Measurements from ENCODE around the gene OGN.

OGN gene, protein sequence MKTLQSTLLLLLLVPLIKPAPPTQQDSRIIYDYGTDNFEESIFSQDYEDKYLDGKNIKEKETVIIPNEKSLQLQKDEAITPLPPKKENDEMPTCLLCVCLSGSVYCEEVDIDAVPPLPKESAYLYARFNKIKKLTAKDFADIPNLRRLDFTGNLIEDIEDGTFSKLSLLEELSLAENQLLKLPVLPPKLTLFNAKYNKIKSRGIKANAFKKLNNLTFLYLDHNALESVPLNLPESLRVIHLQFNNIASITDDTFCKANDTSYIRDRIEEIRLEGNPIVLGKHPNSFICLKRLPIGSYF

DNA sequence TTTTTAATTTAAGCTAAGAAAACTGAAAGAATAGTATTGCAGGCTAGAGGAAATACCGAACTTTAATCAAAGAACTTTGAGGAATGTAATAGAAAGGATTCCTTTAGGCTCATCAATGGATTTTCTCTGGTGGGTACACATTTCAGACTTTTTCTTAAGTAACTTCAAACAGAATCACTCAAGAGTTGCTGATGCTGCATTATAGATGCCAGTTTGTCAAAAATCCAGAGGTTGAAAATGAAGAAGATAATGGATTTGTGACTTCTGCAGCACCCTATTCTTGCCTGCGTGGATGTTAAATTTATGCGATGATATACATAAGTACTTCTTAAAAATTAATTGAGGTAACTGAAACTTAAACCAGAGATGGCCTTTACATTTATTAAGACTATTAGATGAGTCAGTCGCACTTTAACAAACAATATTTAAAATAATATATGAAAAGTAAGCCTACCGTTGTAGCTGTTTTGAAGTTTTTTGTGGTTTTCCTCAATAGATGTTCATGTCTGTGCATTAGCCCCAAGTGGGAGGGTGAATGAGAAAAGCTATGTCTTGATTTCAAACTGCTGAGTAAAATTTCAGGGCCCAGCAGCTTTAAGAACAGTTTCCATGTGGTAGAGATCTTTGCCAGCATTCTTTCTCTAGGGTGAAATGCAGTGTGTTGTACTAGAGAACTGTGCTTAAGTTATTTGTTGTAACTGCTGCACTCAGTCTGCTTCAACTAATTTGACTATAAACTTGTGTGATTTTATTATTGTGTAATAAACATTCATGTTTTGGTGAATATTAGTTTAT lies at the start of gene OGN:
Gene OGN (minus strand): TSS at position 537 of the 795 bp plus-strand sequence. CDS start 1,171 bp downstream, outside the sequence.
- H3K27me3 ChIP-seq (ENCODE audit: insufficient read depth, low read length), result no peaks in the 10 kb centered on the region
- H2AFZ ChIP-seq (ENCODE audit: low read depth, low read length), result no peak within 1 kb of the TSS
- peaks cover 5% of the 10 kb centered on the region for H3K4me1 ChIP-seq (ENCODE audit: insufficient read depth, low read length)
- H3K4me3 ChIP-seq (ENCODE audit: low read length), result no peak within 1 kb of the TSS
- peaks cover 1% of the 10 kb centered on the region for H3K9me3 ChIP-seq (ENCODE audit: low read length)
- H3K36me3 ChIP-seq (ENCODE audit: insufficient read depth, low read length), result no peaks in the 10 kb centered on the region

DNA sequence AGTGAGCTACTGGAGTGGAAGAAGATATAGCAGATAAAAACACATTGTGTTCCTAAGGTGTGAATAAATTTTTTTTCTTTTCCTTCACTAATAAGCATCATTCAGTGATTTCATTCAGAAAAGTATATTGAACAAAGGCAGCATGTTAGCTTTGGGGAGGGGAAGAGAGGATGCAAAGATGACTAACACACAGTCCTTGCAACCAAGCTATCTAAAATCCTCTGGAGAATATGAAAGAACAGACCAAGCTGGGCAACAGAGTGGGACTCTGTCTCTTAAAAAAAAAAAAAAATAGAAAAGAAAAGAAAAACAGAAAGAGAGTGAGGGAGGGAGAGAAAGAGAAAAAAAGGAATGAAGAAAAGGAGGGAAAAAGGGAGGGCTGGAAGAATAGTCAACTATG lies 42.2 kb upstream of the OGN start:
- Histone ChIP-seq H2AFZ (ENCODE audit: low read depth, low read length) (no peak overlapping the region), H3K27me3 (ENCODE audit: insufficient read depth, low read length) (no peaks in the 10 kb centered on the region), H3K36me3 (ENCODE audit: insufficient read depth, low read length) (no peaks in the 10 kb centered on the region), H3K4me3 (ENCODE audit: low read length) (no peak overlapping the region), H3K4me1 (ENCODE audit: insufficient read depth, low read length) (no peaks in the 10 kb centered on the region), H3K9me3 (ENCODE audit: low read length) (no peaks in the 10 kb centered on the region)

DNA sequence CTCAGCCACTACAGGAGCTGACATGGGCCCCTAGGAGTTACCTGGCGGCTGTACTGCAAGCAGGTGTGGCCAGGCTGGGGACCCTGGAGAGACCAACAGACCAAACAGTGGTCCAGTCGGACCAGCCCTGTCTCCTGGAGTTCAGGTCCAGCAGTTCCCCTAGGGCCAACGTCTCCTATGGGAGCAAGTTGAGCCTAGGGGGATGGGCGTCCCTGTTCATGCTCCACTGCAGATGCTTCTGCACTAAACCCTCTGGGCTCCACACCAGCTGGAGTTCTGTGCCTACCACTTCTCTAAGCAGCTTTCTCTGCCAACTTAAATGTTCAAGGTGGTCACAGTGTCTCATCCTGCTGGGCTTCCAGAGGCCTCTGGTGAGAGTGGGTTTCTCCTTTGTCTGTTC lies 40.5 kb upstream of the OGN start:
- no peak overlapping the region for H2AFZ ChIP-seq (ENCODE audit: low read depth, low read length)
- no peaks in the 10 kb centered on the region for H3K36me3 ChIP-seq (ENCODE audit: insufficient read depth, low read length)
- no peaks in the 10 kb centered on the region for H3K4me1 ChIP-seq (ENCODE audit: insufficient read depth, low read length)
- H3K9me3 ChIP-seq (ENCODE audit: low read length), result no peaks in the 10 kb centered on the region
- no peaks in the 10 kb centered on the region for H3K27me3 ChIP-seq (ENCODE audit: insufficient read depth, low read length)
- no peak overlapping the region for H3K4me3 ChIP-seq (ENCODE audit: low read length)

DNA sequence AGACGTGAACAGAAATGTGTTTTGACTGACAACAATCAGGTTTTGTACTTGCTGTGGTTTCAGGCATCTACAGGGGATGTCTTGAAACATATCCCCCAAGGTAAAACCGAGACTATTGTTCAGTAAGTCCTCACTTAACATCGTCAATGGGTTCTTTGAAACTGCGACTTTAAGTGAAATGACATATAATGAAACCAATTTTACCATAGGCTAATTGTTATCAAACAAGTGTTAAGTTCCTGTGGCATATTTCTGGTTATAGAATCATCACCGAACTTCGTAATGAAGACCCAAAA lies 36.3 kb upstream of the OGN start:
- Histone ChIP-seq H3K4me1 (ENCODE audit: insufficient read depth, low read length) (no peaks in the 10 kb centered on the region), H2AFZ (ENCODE audit: low read depth, low read length) (no peak overlapping the region), H3K36me3 (ENCODE audit: insufficient read depth, low read length) (no peaks in the 10 kb centered on the region), H3K9me3 (ENCODE audit: low read length) (no peaks in the 10 kb centered on the region), H3K27me3 (ENCODE audit: insufficient read depth, low read length) (no peaks in the 10 kb centered on the region), H3K4me3 (ENCODE audit: low read length) (no peak overlapping the region)

DNA sequence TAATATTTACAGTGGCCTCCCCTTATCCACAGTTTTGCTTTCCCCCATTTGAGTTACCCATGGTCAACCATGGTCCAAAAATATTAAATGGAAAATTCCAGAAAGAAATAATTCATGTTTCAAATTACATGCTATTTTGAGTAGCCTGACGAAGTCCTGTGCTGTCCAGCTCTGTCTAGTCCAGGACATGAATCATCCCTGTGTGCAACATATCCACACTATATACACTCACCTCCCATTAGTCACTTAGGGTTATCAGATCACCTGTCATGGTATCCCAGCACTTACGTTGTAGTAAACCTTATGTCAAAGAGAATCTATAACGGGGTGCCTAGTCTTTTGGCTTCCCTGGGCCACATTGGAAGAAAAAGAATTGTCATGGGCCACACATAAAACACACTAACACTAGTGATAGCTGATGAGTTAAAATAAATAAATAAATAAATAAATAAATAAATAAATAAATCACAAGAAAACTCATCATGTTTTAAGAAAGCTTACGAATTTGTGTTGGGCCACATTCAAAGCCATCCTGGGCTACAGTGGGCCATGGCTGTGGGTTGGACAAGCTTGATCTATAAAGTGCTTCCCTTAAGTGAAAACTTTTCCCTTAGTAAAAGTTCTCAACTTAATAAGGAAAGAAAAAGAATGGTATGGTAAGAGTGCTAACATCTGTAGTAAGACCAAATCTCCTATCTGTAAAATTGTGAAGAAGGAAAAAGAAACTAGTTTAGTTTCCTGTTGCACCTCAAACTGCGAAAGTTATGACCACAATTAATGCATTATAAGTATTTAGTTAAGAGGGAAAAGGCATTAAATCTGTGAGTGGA lies 35.8 kb upstream of the OGN start:
- no peaks in the 10 kb centered on the region for H3K27me3 ChIP-seq (ENCODE audit: insufficient read depth, low read length)
- no peaks in the 10 kb centered on the region for H3K36me3 ChIP-seq (ENCODE audit: insufficient read depth, low read length)
- H3K4me1 ChIP-seq (ENCODE audit: insufficient read depth, low read length), result no peaks in the 10 kb centered on the region
- H3K4me3 ChIP-seq (ENCODE audit: low read length), result no peak overlapping the region
- no peak overlapping the region for H2AFZ ChIP-seq (ENCODE audit: low read depth, low read length)
- H3K9me3 ChIP-seq (ENCODE audit: low read length), result no peaks in the 10 kb centered on the region

DNA sequence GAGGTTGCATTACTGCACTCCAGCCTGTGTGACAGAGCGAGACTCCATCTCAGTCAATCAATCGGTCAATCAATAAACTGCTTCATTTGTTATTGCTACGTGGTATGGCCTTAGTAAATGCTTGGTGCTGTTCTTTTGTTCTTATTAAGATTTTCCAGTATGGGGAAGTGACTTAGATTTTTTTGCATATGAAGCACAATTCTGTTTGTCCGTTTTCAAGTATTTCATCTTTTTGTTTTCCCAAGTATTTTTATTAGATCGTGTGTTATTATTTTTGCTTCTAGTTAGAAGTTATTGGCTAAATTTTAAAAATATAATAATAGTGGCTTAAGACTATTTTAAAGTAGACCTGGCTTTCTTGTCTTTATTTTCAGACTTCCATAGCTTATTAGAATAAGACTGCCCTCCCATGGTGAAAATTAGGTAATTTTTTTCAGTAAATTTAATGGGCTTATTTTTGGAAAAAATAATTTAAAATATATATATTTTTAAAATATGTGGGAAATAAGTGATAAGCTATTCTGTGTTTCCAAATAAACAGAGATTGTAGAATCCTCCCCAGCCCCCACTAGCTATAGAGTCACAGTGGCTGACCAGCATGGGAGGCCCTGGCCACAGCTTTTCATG lies 34.6 kb upstream of the OGN start:
- no peaks in the 10 kb centered on the region for H3K36me3 ChIP-seq (ENCODE audit: insufficient read depth, low read length)
- no peak overlapping the region for H3K4me3 ChIP-seq (ENCODE audit: low read length)
- no peaks in the 10 kb centered on the region for H3K4me1 ChIP-seq (ENCODE audit: insufficient read depth, low read length)
- H3K9me3 ChIP-seq (ENCODE audit: low read length), result no peaks in the 10 kb centered on the region
- H3K27me3 ChIP-seq (ENCODE audit: insufficient read depth, low read length), result no peaks in the 10 kb centered on the region
- H2AFZ ChIP-seq (ENCODE audit: low read depth, low read length), result no peak overlapping the region

DNA sequence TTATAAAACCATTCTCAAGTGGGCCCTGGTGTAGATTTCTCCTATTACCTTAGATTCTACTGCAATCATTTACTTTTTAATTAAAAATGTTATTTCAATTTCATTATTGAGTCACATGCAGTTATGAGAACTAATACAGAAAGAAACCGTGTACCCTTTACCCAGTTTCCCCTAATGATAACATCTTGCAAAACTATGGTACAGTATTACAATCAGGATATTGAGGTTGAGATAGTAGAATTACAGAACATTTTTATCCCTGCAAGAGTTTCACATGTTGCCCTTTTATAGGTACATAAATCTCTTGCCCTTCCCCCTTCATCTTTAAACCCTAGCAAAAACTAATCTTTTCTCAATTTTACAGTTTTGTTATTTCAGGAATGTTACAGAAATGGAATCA lies 30.9 kb upstream of the OGN start:
- Histone ChIP-seq H3K27me3 (ENCODE audit: insufficient read depth, low read length) (no peaks in the 10 kb centered on the region), H2AFZ (ENCODE audit: low read depth, low read length) (no peak overlapping the region)

DNA sequence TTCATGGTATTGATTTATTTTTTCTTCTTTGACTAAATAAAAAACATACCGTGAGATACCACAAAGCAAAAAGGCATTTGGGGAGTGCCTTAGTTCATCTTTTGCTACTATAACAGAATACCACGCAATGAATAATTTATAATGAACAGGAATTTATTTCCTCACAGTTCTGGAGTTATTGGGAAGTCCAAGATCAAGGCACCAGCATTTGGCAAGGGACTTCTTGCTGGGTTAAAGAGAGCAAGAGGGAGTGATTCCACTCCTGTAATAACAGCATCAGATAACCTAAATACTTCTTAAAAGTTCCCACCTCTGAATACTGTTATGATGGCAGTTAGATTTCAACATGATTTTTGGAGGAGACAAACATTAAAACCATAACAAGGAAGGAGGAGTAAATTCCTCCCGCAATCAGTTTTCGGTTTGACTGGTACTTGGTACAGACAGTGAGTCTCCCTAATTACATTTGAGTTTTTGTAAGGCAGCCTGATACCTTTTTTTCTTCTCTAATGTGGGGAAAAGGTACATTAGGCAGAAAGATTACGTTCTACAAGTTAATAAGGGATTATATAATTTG lies 28.7 kb upstream of the OGN start:
- Histone ChIP-seq H3K4me1 (ENCODE audit: insufficient read depth, low read length) (no peaks in the 10 kb centered on the region), H3K4me3 (ENCODE audit: low read length) (no peak overlapping the region), H3K36me3 (ENCODE audit: insufficient read depth, low read length) (no peaks in the 10 kb centered on the region), H2AFZ (ENCODE audit: low read depth, low read length) (no peak overlapping the region), H3K9me3 (ENCODE audit: low read length) (no peaks in the 10 kb centered on the region), H3K27me3 (ENCODE audit: insufficient read depth, low read length) (no peaks in the 10 kb centered on the region)

More for the DNA sequence above, 30.9 kb upstream of the OGN start:
- Histone ChIP-seq H3K36me3 (ENCODE audit: insufficient read depth, low read length) (no peaks in the 10 kb centered on the region), H3K4me3 (ENCODE audit: low read length) (no peak overlapping the region), H3K4me1 (ENCODE audit: insufficient read depth, low read length) (no peaks in the 10 kb centered on the region), H3K9me3 (ENCODE audit: low read length) (no peaks in the 10 kb centered on the region)

DNA sequence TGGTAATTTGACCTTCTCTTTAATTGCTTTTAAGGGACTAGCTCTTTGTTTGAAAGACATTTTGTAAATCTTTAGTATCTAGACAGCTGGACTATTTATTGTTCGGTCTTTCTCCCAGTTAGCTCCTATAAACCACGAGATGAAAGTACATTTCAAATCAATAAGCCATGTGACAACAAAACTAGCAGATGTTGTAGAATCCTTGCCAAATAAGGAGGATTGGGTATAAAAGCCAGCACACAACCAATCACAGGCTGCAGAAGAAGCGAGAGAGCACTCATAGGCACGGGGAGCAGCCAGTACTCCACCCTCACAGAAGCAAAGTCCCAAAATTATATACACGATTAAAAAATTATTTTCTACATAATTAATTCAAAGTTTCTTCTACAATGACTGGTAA lies 28.0 kb upstream of the OGN start:
- Histone ChIP-seq H3K9me3 (ENCODE audit: low read length) (no peaks in the 10 kb centered on the region), H2AFZ (ENCODE audit: low read depth, low read length) (no peak overlapping the region), H3K4me3 (ENCODE audit: low read length) (no peak overlapping the region), H3K4me1 (ENCODE audit: insufficient read depth, low read length) (no peaks in the 10 kb centered on the region), H3K36me3 (ENCODE audit: insufficient read depth, low read length) (no peaks in the 10 kb centered on the region), H3K27me3 (ENCODE audit: insufficient read depth, low read length) (no peaks in the 10 kb centered on the region)

DNA sequence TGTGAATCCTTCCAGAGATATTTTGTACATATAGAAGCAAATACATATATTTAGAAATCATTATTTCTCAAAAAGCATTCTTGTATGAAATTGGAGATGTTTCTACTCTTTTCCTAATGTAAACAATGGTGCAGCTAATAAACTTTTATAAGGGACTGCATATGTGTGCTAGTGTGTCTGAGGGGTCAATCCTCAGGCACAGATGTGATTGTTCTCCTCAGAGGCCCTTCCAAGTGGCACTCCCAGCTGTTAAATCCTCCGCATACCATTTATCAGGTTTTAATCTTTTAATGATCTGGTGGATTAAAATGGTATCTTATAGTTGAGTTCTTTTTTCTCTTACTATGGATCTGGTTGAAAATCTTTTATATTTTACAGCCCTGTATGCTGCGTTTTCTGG lies 25.5 kb upstream of the OGN start:
- H3K4me3 ChIP-seq (ENCODE audit: low read length), result no peak overlapping the region
- H2AFZ ChIP-seq (ENCODE audit: low read depth, low read length), result no peak overlapping the region
- H3K27me3 ChIP-seq (ENCODE audit: insufficient read depth, low read length), result no peaks in the 10 kb centered on the region
- no peaks in the 10 kb centered on the region for H3K9me3 ChIP-seq (ENCODE audit: low read length)
- H3K36me3 ChIP-seq (ENCODE audit: insufficient read depth, low read length), result no peaks in the 10 kb centered on the region
- peaks cover 6% of the 10 kb centered on the region for H3K4me1 ChIP-seq (ENCODE audit: insufficient read depth, low read length)

DNA sequence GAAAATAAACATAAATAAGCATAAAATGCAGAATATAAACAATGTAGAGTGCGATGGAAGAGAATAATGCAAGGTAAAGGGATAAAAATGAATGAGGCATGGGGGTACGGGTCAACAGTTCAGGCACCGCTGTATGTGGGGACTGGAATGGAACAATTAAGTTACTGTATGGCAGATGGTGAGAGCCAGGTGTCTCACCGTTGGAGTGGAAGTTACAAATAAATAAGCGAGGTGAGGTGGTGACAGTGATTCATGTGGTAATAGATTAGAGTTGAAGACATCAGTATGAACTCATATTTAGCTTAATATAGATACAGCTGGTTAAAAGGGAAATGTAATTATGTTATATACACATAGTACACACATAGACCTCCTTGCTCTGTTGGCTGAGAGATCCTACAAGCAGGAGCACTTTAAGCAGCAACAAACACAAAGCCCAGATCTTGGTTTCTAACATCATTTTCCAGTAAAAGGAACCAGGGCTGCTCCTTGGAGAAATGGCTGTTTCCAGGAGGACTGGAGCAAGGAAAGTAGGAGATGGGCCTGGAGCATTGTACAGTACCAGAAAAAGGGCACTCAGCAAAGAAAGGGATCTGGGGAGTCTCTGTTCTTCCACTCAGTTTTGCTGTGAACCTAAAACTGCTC lies 22.2 kb upstream of the OGN start:
- no peak overlapping the region for H2AFZ ChIP-seq (ENCODE audit: low read depth, low read length)
- H3K4me1 ChIP-seq (ENCODE audit: insufficient read depth, low read length), result peaks cover 6% of the 10 kb centered on the region
- H3K27me3 ChIP-seq (ENCODE audit: insufficient read depth, low read length), result no peaks in the 10 kb centered on the region
- H3K4me3 ChIP-seq (ENCODE audit: low read length), result no peak overlapping the region
- H3K9me3 ChIP-seq (ENCODE audit: low read length), result no peaks in the 10 kb centered on the region
- H3K36me3 ChIP-seq (ENCODE audit: insufficient read depth, low read length), result no peaks in the 10 kb centered on the region

DNA sequence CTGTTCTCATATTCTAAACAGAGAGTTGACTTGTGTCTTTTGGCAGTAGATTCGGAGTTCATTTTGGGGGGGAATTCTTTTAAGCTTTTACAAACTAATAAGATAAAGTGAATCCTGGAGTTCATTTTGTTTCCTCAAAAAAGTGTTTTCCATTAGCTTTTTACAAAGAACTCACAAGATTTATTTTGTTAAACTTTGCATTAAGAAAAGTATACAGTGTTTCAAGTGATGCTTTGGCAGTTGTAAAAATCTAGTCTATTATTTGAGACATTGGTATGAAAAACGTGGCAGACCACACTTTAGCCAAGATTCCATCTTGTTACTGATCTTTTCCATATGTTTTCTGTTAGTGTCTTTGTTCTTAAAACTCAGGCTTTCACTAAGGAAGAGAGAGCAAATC lies 21.1 kb upstream of the OGN start:
- Histone ChIP-seq H3K4me1 (ENCODE audit: insufficient read depth, low read length) (peaks cover 6% of the 10 kb centered on the region), H2AFZ (ENCODE audit: low read depth, low read length) (no peak overlapping the region), H3K27me3 (ENCODE audit: insufficient read depth, low read length) (no peaks in the 10 kb centered on the region), H3K9me3 (ENCODE audit: low read length) (no peaks in the 10 kb centered on the region), H3K4me3 (ENCODE audit: low read length) (no peak overlapping the region), H3K36me3 (ENCODE audit: insufficient read depth, low read length) (no peaks in the 10 kb centered on the region)

All from neuron (in vitro differentiated cells).